Activated CD4-positive, alpha-beta T cell treated with anti-CD3 and anti-CD28 coated beads for 48 hours (primary cell): Measurements from ENCODE around the gene INPP4B.
"Not testable (repeated sequence)": the region's sequence is repeated elsewhere in the genome, so short reads cannot be mapped to it uniquely, and the experiment has no call there.

ENCODE experiments used
- DNase-seq: peaks from one replicate; pipeline ENCODE4 v3.0.0-alpha.2; 2020

Gene INPP4B

GRCh38 chr4:142823796-142824195, 22.3 kb downstream of the INPP4B start:
- no peak for DNase-seq

DNA sequence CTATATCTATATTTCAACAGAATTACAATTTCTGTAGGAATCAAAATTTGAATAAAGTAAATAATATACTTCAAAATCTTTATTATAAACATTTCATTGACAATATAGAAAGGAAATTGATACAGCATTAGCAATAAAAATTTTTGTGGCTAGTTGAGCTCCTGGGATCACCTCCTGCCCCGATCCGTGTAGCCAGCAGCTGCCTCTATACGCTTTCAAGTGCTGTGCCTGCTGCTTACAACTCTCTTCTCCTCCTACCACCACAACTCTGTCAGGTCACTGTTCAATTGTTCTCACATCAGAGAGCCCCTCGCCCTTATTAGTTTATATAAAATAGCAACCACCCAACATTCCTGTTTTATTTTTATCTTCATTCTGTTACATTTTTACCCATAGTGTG, 27.6 kb downstream of the INPP4B start:
- DNase-seq = no peak

- no peak for DNase-seq
Measured at GRCh38 chr4:142818031-142818430, 28.1 kb downstream of the INPP4B start.

DNA sequence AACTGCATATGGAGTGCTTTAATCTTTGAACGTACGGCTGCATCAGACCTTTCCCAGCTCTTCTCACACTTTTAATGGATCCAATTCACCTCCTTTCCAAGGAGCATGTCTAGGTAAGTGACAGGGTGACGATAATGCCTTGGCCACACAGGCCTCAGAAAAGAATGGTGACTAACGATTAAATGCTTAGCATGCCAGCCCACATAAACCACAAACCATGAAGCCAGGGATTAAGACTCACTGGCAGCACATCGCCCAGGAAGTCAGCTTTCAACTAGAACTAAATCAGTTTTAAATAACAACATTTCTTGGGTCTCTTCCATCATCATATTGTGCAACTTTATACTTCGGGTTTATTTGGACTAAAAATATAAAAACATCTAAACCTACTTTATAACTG, 28.7 kb downstream of the INPP4B start:
- DNase-seq = peak; percentile 66

- peak; percentile 47 for DNase-seq
Measured at GRCh38 chr4:142815834-142816233, 30.3 kb downstream of the INPP4B start.

DNA sequence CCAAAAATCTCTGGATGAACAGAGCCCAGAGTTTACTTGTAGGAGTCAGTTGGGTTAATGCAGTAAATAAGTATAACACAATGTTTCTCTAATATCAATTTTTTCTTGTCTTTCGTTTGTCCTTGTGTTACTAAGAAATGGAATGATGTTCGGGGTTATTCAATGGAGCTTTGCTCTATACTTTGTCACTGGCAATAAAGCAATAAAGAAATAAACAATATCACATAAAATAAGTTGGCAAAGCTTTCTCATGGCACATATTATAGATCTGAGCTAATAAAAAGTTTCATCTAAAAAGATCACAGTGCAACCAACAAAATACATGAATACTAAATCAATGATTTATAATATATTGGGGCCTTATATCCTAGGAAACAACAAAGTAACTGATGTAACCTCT, 32.7 kb downstream of the INPP4B start:
- no peak for DNase-seq

- no peak for DNase-seq
Measured at GRCh38 chr4:142812091-142812490, 34.0 kb downstream of the INPP4B start.

- DNase-seq = no peak
Measured at GRCh38 chr4:142811034-142811433, 35.1 kb downstream of the INPP4B start.

DNA sequence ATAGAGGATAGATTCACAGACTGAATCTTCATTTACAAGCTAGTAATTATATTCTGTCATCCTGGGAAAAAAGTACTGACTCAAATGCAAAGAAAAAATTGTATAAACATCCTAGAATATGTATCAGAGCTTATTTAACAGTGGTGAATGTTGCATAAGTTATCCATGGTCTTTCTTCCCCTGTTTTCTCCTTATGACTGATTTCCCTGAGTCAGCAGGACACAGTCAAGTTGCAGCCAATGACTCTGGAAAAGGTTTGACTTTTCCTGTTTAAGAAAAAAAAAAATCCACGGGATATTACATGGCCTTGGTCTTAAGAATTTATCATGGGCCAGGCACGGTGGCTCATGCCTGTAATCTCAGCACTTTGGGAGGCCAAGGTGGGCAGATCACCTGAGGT, 36.5 kb downstream of the INPP4B start:
- DNase-seq = no peak

DNA sequence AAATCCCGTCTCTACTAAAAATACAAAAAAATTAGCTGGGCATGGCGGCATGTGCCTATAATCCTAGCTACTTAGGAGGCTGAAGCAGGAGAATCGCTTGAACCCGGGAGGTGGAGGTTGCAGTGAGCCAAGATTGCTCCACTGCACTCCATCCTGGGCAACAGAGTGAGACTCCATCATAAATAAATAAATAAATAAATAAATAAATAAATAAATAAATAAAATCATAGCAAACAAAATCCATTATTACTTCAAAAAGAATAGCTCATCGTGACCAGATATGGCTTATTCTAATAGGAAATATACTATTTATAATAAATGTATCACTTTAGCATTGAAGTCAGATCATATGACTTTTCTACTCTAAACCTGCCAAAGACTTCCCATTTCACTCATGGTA, 42.2 kb downstream of the INPP4B start:
- DNase-seq = not testable (repeated sequence)

DNA sequence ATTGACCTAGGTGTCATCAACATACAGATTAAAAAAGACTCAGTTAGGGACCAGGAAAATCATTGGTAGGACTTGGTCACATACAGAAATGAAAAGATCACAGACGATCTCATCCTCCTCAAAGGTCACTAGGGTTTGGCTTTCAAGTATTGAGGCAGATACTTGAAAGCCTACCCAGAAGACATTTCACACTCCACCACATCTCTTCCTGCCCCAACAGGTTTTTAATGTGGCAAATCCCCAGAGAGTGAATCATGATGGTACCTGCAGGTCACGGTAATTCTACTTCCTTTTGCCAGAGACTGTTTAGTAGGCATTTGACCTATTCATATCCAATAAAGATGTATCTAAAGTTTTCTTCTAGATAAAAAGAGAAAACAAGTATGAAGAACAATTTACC, 44.1 kb downstream of the INPP4B start:
- DNase-seq = peak; percentile 9

GRCh38 chr4:142781114-142781513, 65.0 kb downstream of the INPP4B start:
- no peak for DNase-seq

GRCh38 chr4:142778900-142779299, 67.2 kb downstream of the INPP4B start:
- DNase-seq = no peak

DNA sequence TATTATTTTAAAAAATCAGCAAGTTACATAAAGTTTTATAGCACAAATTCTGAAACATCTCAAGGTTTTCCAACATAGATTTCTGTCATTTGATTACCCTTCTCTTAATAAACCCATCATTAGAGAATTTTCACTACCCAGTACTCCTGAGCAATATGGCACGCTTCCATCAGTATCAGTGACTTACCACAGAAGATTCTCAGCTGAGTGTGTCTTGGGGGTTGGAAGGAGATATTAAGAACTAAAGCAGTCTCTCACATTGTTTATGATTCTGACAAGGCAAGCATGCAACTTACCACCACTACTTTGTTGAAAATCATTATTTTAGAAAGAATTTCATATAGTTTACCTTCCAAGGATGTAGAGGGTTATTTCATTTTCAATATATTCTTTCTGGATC, 67.7 kb downstream of the INPP4B start:
- DNase-seq = no peak

- DNase-seq = no peak
Measured at GRCh38 chr4:142777045-142777743, 68.9 kb downstream of the INPP4B start.

DNA sequence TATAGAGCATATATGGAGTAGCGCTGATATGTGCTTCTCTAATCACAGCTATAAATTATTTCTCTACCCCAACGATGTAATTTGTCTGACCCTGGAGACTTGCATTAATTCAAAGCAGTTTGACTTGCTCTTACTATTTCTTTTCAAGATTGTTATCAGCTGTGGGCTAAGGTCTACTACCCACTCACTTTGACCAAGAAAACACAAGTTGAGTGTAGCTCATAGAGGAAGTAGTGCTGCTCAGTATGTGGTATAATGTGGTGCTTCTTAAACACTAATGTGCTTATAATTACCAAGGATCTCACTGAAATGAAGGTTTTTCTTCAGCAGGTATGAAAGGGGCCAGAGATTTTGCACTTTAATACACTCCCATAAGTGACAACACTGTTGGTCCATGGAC, 70.1 kb downstream of the INPP4B start:
- no peak for DNase-seq

DNA sequence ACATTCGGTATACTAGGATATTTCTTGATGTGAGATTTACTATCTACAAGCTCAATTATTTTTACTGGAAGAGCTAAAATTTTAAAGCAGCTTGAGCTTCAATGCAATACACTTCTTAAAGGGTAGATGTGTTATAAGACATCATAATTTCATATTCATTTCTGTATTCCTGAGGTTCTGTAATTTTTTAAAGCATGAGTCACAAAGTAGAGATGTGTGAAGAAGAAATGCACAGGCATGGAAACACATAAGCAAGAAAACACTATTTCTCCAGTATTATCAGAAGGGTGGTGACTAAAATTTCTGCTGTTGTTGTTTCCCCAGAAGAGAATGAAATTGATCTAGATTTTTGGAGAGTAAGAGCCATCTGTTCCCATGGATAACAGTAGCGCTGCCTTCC, 72.6 kb downstream of the INPP4B start:
- DNase-seq = no peak

DNA sequence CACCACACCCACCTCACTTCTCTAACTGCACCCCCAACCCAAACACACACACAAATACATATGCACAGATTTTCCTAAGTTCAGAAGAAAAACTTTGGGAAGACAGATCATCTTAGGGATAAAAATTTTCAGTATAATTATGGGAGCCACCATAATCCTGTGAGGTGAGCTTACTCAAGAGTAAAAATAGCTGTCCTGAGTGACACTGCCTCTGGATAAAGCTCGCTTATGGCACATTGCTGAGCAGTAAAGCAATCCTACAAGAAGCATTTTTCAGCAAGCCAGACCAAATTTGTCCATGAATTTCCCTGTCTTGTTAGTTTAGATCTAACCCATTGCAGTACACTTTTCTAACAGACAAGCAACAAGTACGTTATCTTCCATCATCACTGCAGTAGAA, 83.8 kb downstream of the INPP4B start:
- DNase-seq = no peak

GRCh38 chr4:142752202-142752786, 93.8 kb downstream of the INPP4B start:
- no peak for DNase-seq

- no peak for DNase-seq
Measured at GRCh38 chr4:142743121-142743825, 102.8 kb downstream of the INPP4B start.

DNA sequence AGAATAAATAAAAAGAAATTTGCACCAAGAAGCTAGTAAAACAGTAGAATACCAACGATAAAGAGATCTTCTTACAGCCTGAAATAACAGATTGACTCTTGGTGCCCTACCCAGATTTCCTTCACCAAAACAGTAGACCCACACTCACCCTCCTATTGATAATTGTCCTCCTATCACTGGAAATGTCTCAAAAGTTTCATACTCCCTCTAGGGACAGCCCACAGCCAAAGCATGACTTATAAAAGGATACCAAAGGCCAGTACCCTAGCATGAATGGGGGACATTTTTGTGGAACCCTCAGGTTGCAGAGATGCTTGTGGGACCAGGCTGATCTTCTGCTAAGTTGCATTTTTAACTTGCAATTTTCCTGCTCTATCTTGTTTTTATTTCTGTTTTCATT, 104.1 kb downstream of the INPP4B start:
- DNase-seq = no peak

GRCh38 chr4:142728233-142728632, 117.9 kb downstream of the INPP4B start:
- no peak for DNase-seq

DNA sequence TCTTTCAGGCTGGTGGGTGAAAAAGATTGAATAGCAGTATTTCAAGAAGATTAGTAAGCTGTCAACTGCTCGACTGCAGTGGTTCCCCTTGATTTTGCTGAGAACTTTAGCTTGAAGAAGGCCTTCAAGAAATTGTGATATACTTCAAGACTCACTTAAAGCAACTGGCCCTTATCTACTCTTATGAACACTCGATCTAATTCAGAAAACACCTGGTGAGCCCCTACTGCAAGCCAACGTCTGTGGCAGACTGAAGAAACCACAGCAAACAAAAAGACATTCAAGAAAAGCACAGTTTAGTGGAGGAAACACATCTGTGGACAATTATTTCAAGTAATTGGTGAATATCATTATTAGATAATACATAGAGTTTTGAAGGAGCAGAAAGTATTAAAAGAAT, 119.0 kb downstream of the INPP4B start:
- no peak for DNase-seq

DNA sequence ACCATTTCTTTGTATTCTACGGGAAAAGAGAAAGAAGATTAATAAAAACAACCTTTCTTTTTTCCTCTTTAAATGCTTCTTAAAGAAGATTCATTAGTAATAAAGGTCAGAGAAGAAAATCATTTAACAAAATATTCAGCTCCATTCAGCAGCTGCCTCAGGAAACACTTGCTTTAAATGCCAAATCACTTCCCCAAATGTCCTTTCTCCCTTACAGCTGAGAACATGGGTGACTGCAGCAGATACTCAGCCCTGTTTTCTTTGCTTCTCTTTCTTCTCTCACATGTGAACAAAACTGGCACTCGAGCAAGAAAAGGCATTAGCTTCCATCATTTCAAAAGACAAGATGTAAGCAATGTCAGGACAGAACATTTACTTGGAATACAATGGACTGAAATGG, 120.2 kb downstream of the INPP4B start:
- DNase-seq = no peak
